Osteocyte (in vitro differentiated cells): Measurements from ENCODE around the gene MYO16. TPM values are rescaled to one million over a fixed set of nuclear protein-coding genes. Genes with fewer than 3 reads are reported as not detected.

Experiments
- DNase-seq: peaks from one replicate; pipeline ENCODE4 v3.0.0; 2021; ENCODE audit warnings: mixed read lengths; ENCODE audit not compliant: unreplicated experiment; ENCODE audit errors: extremely low spot score
- H3K27ac Mint-ChIP-seq: one replicate; pipeline ENCODE4 v1.8.0; 2021; ENCODE audit warnings: mild to moderate bottlenecking, mixed read lengths; ENCODE audit not compliant: unreplicated experiment
- H3K27me3 Mint-ChIP-seq: one replicate; pipeline ENCODE4 v1.8.0; 2021; ENCODE audit warnings: mixed read lengths; ENCODE audit not compliant: unreplicated experiment
- H3K36me3 Mint-ChIP-seq: one replicate; pipeline ENCODE4 v1.8.0; 2021; ENCODE audit warnings: mixed read lengths; ENCODE audit not compliant: unreplicated experiment
- H3K4me1 Mint-ChIP-seq: one replicate; pipeline ENCODE4 v1.8.0; 2021; ENCODE audit warnings: mixed read lengths; ENCODE audit not compliant: unreplicated experiment
- H3K4me3 Mint-ChIP-seq: one replicate; pipeline ENCODE4 v1.8.0; 2021; ENCODE audit warnings: mild to moderate bottlenecking, moderate library complexity, mixed read lengths; ENCODE audit not compliant: unreplicated experiment
- H3K9me3 Mint-ChIP-seq: one replicate; pipeline ENCODE4 v1.8.0; 2021; ENCODE audit warnings: mixed read lengths; ENCODE audit not compliant: unreplicated experiment
- CTCF ChIP-seq: fragments of 200-600 bp; sonication (generic); IDR thresholded peaks from 2 replicates; pipeline ENCODE4 v1.5.0; 2021; ENCODE audit warnings: antibody characterized with exemption, mild to moderate bottlenecking, moderate library complexity
- total RNA-seq: library from RNA; stranded (reverse); gene quantifications from 2 replicates; pipeline ENCODE4 v1.2.1, GENCODE V29; 2021

The MYO16 gene
- total RNA-seq, 1 donor from 2014 or later = 0.13 TPM

- Mint-ChIP-seq H3K9me3 (no peaks in the 10 kb centered on the region), H3K27ac (no peak overlapping the region), H3K36me3 (no peaks in the 10 kb centered on the region), H3K4me3 (no peak overlapping the region), H3K27me3 (no peaks in the 10 kb centered on the region), H3K4me1 (peaks cover 42% of the 10 kb centered on the region)
- TF ChIP-seq CTCF = no peak
- DNase-seq = no peak
These were observed 518.8 kb downstream of the MYO16 start for GRCh38 chr13:109148243-109148642.

DNA sequence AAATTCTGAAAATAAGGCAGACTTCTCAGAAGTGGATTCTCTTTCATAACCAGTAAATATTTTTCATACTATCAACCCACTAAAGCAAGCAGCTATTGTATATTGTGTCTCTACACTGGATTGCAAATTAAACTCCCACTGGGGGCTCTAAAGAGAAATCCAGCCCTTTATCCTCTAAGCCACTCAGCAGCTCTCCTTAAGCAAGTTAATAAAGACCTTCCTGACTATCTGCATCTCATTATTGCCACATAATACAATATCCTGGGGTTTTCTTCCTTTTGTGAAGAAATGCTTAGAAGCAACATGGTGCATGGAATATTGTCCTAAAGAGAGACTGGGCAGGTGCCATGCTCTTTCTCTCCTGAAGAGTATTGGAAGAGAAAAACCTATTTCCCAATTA, 521.3 kb downstream of the MYO16 start:
- Mint-ChIP-seq H3K27ac (no peak overlapping the region), H3K36me3 (no peaks in the 10 kb centered on the region), H3K4me1 (peaks cover 63% of the 10 kb centered on the region), H3K4me3 (no peak overlapping the region), H3K27me3 (no peaks in the 10 kb centered on the region), H3K9me3 (no peaks in the 10 kb centered on the region)
- no peak for DNase-seq
- TF ChIP-seq CTCF = no peak

DNA sequence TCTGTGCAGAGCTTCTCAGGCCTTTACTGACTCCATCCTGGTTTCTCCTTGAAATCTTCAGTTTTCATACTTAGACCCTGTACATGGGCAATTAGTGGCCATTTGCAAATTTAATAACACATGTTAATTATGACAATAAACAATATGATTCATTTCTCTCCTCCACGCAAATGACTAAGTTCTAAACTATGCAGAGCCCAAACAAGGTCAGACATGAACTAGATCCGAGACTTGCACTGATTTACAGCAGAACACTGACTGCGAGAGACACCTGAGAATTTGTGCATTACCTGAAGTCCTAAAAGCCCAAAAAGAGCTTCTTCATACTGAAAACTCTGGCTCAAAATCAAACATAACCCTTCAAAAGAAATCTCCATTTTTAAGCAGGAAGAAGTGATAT, 521.8 kb downstream of the MYO16 start:
- H3K9me3 Mint-ChIP-seq = no peaks in the 10 kb centered on the region
- no peak overlapping the region for H3K4me3 Mint-ChIP-seq
- peak overlapping the region; percentile 97 for H3K27ac Mint-ChIP-seq
- peaks cover 65% of the 10 kb centered on the region for H3K4me1 Mint-ChIP-seq
- no peak for DNase-seq
- TF ChIP-seq CTCF = no peak
- no peaks in the 10 kb centered on the region for H3K36me3 Mint-ChIP-seq
- no peaks in the 10 kb centered on the region for H3K27me3 Mint-ChIP-seq

DNA sequence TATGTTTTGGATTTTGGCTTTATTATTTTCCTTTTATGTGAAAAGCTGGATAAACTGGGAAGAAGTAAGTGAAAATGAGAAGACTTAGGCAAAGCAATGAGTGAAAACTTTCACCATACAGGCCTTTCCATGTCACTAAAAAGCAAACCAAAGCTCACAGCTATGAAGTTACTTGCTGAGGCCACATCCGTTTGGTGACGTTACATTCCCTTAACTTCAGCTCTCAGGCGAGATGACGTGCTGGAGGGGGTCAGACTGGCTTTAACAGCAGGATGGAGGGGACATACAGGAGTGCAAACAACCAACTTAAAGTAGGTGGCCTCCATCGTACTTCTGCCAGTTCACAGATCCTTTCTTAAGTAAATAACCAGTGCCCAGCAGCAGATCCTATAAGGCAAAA, 522.3 kb downstream of the MYO16 start:
- Mint-ChIP-seq H3K4me1 (peaks cover 66% of the 10 kb centered on the region), H3K4me3 (no peak overlapping the region), H3K36me3 (no peaks in the 10 kb centered on the region), H3K9me3 (no peaks in the 10 kb centered on the region), H3K27ac (peak overlapping the region; percentile 97), H3K27me3 (no peaks in the 10 kb centered on the region)
- TF ChIP-seq CTCF = no peak
- no peak for DNase-seq

GRCh38 chr13:109152311-109152820, 523.0 kb downstream of the MYO16 start:
- Mint-ChIP-seq H3K36me3 (no peaks in the 10 kb centered on the region), H3K27ac (peak overlapping the region; percentile 97), H3K27me3 (no peaks in the 10 kb centered on the region), H3K4me3 (no peak overlapping the region), H3K9me3 (no peaks in the 10 kb centered on the region), H3K4me1 (peaks cover 68% of the 10 kb centered on the region)
- TF ChIP-seq CTCF = no peak
- DNase-seq = no peak
